PC-3 (cell line): ENCODE measurements around the gene CCNF. TPM values are rescaled to one million over a fixed set of nuclear protein-coding genes. Genes with fewer than 3 reads are reported as not detected.

Experiments used
- ATAC-seq: fragments of 200-7000 bp; cut with Tn5 transposase; 2 replicates; pipeline ENCODE4 v1.9.1; 2020; ENCODE audit warnings: mild to moderate bottlenecking, moderate library complexity
- BruUV-seq: library from RNA; stranded (reverse); fragments of 400-500 nt; replicated peaks from 2 replicates; lab custom pipeline; 2021; lab: Mats Ljungman, UMichigan
- CTCF ChIA-PET: fragments of 300-600 bp; sonication (Branson Sonifier 250); formaldehyde crosslinking; loops from one replicate; lab custom pipeline; 2022; ENCODE audit warnings: antibody characterized with exemption; lab: Charles Lee
- POLR2A ChIA-PET: fragments of 300-600 bp; sonication (Branson Sonifier 250); formaldehyde crosslinking; loops from one replicate; lab custom pipeline; 2022; ENCODE audit warnings: antibody characterized with exemption; ENCODE audit not compliant: unreplicated experiment; lab: Charles Lee
- DNase-seq: peaks from one replicate; pipeline ENCODE4 v3.0.0-alpha.2; 2015
- H2AFZ ChIP-seq: fragments of 300-600 bp; sonication (generic); 2 replicates; pipeline ENCODE4 v1.6.0; 2016; ENCODE audit warnings: antibody characterized with exemption, low read length
- H3F3A ChIP-seq: fragments of 300-600 bp; sonication (generic); one replicate; pipeline ENCODE4 v1.6.0; 2017; ENCODE audit warnings: antibody characterized with exemption, low read length, control low read depth, mild to moderate bottlenecking; ENCODE audit not compliant: unreplicated experiment
- H3K27ac ChIP-seq: fragments of 300-600 bp; sonication (generic); 2 replicates; pipeline ENCODE4 v1.5.1; 2016; ENCODE audit warnings: mild to moderate bottlenecking, low read length
- H3K27me3 ChIP-seq: fragments of 300-600 bp; sonication (generic); 2 replicates; pipeline ENCODE4 v1.6.1; 2016; ENCODE audit warnings: low read length, mixed read lengths
- H3K36me3 ChIP-seq: fragments of 300-600 bp; sonication (generic); 2 replicates; pipeline ENCODE4 v1.6.1; 2016; ENCODE audit warnings: low read depth, mixed run types, low read length, mixed read lengths
- H3K4me1 ChIP-seq: fragments of 300-600 bp; sonication (generic); 2 replicates; pipeline ENCODE4 v1.5.1; 2016; ENCODE audit warnings: low read length; ENCODE audit not compliant: insufficient read depth
- H3K4me2 ChIP-seq: fragments of 300-600 bp; sonication (generic); 2 replicates; pipeline ENCODE4 v1.6.0; 2016; ENCODE audit warnings: low read length
- H3K4me3 ChIP-seq: fragments of 300-600 bp; sonication (generic); 2 replicates; pipeline ENCODE4 v1.5.1; 2016; ENCODE audit warnings: mild to moderate bottlenecking, low read length, mixed read lengths
- H3K79me2 ChIP-seq: fragments of 300-600 bp; sonication (generic); 2 replicates; pipeline ENCODE4 v1.6.1; 2017; ENCODE audit warnings: low read length, mixed read lengths
- H3K9ac ChIP-seq: fragments of 300-600 bp; sonication (generic); 2 replicates; pipeline ENCODE4 v1.6.0; 2016; ENCODE audit warnings: mild to moderate bottlenecking, low read length
- H3K9me2 ChIP-seq: fragments of 300-600 bp; sonication (generic); replicated peaks from 2 replicates; pipeline ENCODE4 v1.6.1; 2016; ENCODE audit warnings: mixed run types, low read length, mixed read lengths
- H3K9me3 ChIP-seq: fragments of 300-600 bp; sonication (generic); 2 replicates; pipeline ENCODE4 v1.6.1; 2016; ENCODE audit warnings: low read length, mixed read lengths
- H4K20me1 ChIP-seq: fragments of 300-600 bp; sonication (generic); 2 replicates; pipeline ENCODE4 v1.6.1; 2016; ENCODE audit warnings: low read length, mixed read lengths
- CTCF ChIP-seq: fragments of 300-600 bp; sonication (generic); conservative IDR thresholded peaks from 2 replicates; pipeline ENCODE4 v1.5.1; 2017; ENCODE audit warnings: antibody characterized with exemption, low read depth, mild to moderate bottlenecking, low read length
- EZH2 ChIP-seq: fragments of 300-600 bp; sonication (generic); IDR thresholded peaks from one replicate; pipeline ENCODE4 v1.6.1; 2017; ENCODE audit warnings: antibody characterized with exemption, mild to moderate bottlenecking, low read length; ENCODE audit not compliant: unreplicated experiment
- EZH2phosphoT487 ChIP-seq: fragments of 300-600 bp; sonication (generic); IDR thresholded peaks from 2 replicates; pipeline ENCODE4 v1.6.1; 2018; ENCODE audit warnings: mild to moderate bottlenecking, antibody characterized with exemption, low read length, borderline replicate concordance
- intact Hi-C: fragments of 100-400 bp; cut with micrococcal nuclease; formaldehyde crosslinking; loops from 2 replicates; pipeline ENCODE4 v1.9.0; 2023
- total RNA-seq: library from RNA; depleted of rRNA; stranded (reverse); fragments of >200 nt; gene quantifications from 2 replicates; pipeline ENCODE4 v1.2.3, GENCODE V29; 2014

CCNF gene
- total RNA-seq, 1 experiment from 2014 or later: 26.8 TPM

DNA sequence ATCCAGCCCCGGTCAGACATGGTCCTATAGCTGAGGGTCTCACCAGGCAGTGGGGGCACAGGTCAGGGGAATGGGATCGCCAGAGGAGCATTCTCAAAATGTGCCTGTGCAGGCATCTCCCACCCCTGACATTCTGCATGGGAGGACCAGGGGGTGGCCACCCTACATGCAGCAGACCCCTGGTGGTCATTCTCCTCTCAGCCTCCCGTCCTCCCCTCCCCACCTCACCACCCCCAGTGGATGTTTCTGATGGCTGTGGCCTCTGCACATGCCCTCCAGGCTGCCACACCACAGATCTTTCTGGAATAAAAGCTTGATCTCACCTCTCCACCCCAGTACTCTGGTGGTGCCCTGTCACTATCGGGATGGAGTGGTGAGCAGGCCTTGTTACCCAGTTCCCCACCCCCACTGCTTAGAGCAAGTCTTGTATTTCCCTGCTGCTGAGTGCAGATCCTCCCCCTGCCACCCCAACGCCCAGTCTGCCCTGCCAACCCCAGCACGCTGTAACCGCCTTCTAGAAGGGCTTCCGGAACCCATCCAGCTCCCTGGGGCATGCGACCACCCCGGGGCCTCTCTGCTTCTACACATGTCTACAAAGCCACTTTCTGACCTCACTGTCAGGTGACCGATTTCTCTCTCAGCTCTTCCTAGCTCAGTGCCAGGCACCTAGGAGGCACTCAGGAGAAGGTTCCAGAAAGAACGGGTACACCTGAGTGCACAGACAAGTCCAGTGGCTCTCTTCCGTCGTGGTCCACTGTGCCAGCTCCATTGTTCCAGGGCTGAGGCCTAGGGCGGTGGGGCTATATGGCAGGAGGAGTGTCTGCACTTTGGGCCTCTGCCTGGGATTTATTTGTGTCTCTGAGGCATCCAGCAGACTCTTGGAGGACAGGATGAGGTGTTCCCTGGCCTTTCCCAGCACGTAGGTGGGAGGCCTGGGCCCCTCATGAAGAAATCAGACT, 55.0 kb downstream of the CCNF start:
- CTCF ChIA-PET: no interaction called here
- Histone ChIP-seq H3K9me2 (no peaks in the 10 kb centered on the region), H3K4me2 (no peak overlapping the region), H3K27ac (no peak overlapping the region), H3K4me1 (no peaks in the 10 kb centered on the region), H3K27me3 (no peaks in the 10 kb centered on the region), H3K4me3 (no peak overlapping the region), H3K79me2 (no peaks in the 10 kb centered on the region), H3K36me3 (no peaks in the 10 kb centered on the region), H3F3A (no peaks in the 10 kb centered on the region), H3K9me3 (no peaks in the 10 kb centered on the region), H3K9ac (no peak overlapping the region), H2AFZ (no peak overlapping the region), H4K20me1 (no peaks in the 10 kb centered on the region)
- intact Hi-C loops: no loop called here
- TF ChIP-seq EZH2phosphoT487 (no peak), EZH2 (no peak), CTCF (no peak)
- no peak for DNase-seq
- POLR2A ChIA-PET: no interaction called here
- no peak for ATAC-seq
- no TSS peak for BruUV-seq

DNA sequence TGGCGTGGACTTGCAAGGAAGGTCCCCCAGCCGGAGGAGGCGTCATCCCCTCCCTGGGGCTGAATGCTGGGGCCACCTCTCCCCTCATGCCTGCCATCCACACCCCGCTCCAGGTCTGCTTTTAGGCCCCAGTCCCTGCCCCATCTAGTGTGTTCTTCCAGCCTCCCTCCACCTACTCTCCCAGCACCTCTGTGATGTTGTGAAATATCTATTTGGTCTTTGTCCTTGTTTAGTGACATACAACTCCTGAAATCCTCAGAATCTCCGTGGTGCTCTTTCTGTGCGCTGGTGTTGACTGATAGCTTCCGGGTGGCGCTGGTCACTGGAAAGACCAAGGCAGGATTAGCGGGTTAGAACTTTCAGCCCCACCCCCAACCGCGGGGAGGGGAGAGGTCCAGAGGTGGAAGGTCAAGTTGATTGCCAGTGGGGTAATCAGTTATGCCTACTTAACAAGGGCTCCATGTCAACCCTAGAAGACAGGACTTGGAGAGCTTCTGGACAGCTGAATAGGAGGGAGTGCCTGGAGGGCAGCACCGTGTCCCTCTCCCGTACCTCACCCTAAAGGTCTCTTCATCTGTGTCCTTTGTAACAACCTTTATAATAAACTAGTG, 55.8 kb downstream of the CCNF start:
- Histone ChIP-seq H4K20me1 (no peaks in the 10 kb centered on the region), H3K79me2 (no peaks in the 10 kb centered on the region), H3K9me2 (no peaks in the 10 kb centered on the region), H3K27me3 (no peaks in the 10 kb centered on the region), H3K9ac (no peak overlapping the region), H3K9me3 (no peaks in the 10 kb centered on the region), H3K36me3 (no peaks in the 10 kb centered on the region), H3K4me2 (no peak overlapping the region), H3K4me3 (no peak overlapping the region), H2AFZ (no peak overlapping the region), H3F3A (no peaks in the 10 kb centered on the region), H3K27ac (no peak overlapping the region), H3K4me1 (no peaks in the 10 kb centered on the region)
- DNase-seq (no peak), ATAC-seq (no peak)
- ChIA-PET POLR2A (no interaction called here), CTCF (no interaction called here)
- BruUV-seq: no TSS peak
- no peak for TF ChIP-seq CTCF
- no peak for TF ChIP-seq EZH2
- no peak for TF ChIP-seq EZH2phosphoT487
- intact Hi-C loops: no loop called here
